DMS 273 (cell line): ENCODE data around the gene DNAJC5.
A peak's percentile ranks its signal among the peaks of the same experiment; 100 is the strongest.
"Not testable (repeated sequence)": the region's sequence is repeated elsewhere in the genome, so short reads cannot be mapped to it uniquely, and the experiment has no call there.

Experiments
- DNase-seq: peaks from one replicate; lab custom pipeline; 2025; ENCODE audit not compliant: unreplicated experiment; lab: John Stamatoyannopoulos, UW

DNAJC5 gene, protein sequence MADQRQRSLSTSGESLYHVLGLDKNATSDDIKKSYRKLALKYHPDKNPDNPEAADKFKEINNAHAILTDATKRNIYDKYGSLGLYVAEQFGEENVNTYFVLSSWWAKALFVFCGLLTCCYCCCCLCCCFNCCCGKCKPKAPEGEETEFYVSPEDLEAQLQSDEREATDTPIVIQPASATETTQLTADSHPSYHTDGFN

DNA sequence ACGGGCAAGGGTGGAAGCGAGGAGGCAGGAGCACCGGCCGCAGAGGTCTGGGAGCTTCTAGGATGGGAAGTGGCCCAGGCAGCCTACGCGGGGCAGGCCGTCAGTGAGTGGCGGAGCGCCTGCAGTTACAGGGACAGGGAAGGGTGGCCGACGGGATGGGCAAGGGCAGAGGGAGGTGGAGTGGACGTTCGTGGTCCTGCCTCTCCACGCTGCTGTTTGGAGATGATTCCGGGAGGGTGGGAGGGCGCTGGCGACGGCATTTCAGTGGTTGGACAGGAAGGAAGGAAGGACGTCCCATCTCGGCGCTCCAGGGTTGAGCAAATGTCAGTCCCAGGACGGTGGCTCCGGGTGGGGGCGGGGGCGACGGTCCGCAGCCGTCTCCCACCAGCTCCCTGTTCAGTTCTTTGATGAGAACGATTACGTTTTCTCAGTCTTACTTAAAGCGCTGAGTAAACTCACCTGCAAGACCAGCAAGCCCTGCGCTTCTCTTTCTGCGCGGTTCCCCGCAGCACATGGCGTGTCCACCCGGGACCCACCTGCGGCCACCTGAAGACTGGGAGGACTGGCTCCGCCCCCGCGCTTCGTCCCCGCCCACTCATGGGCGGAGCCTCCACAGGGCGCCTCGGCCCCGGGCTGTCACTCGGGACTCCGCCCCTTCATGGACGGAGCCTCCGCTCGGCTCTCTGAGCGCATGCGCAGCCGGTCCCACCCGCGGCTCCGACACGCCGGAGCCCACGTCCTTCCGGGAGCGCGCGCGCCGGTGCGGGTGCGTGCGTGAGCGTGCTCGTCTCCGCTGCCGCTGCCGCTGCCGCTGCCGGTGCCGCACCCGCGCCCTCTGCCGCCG lies at the start of gene DNAJC5:
Gene DNAJC5 (plus strand): TSS at position 769 of the 844 bp plus-strand sequence. CDS start 33,220 bp downstream, outside the sequence.
- DNase-seq, result peak; percentile 97

DNA sequence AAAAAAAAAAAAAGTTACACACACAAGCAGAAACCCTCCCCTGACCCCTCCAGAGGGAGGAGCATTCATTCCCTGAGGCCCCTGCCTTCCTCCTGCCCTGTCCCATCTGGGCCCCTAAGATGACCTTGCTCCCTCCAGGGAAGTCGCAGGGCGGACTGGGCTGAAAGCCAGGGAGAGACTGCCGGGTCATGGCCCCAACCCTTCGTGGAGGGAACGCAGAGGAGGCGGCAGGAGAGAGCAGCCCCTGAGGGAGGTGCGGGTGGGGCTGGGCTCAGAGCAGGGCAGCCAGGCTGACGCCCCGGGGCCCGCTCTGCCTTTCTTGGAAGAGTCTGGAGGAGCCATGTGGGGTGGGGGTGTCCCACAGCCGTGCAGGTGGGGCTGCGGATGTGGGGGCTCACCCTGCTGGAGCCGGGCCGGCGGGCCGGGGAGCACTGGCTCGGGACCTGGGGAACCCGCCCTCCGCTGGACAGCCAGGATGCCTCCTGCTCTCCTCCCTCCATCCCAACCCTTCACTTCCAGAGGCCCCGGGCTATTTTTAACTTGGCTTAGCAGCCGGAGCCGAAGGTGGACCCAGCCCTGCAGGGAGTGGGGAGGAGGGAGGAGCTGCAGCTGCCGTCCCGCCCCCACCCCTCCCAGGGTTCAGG lies 48.7 kb upstream of the DNAJC5 start:
- peak; percentile 88 for DNase-seq

DNA sequence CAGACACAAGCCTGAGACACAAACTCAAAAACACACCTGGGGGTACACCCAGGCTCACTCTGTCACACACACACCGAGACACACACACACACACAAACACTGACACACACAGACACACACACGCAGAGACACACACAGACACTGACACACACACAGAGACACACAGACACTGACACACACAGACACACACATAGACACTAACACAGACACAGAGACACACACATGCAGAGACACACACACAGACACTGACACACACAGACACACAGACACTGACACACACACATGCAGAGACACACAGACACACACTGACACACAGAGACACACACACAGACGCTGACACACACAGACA lies 48.1 kb upstream of the DNAJC5 start:
- DNase-seq, result no peak

DNA sequence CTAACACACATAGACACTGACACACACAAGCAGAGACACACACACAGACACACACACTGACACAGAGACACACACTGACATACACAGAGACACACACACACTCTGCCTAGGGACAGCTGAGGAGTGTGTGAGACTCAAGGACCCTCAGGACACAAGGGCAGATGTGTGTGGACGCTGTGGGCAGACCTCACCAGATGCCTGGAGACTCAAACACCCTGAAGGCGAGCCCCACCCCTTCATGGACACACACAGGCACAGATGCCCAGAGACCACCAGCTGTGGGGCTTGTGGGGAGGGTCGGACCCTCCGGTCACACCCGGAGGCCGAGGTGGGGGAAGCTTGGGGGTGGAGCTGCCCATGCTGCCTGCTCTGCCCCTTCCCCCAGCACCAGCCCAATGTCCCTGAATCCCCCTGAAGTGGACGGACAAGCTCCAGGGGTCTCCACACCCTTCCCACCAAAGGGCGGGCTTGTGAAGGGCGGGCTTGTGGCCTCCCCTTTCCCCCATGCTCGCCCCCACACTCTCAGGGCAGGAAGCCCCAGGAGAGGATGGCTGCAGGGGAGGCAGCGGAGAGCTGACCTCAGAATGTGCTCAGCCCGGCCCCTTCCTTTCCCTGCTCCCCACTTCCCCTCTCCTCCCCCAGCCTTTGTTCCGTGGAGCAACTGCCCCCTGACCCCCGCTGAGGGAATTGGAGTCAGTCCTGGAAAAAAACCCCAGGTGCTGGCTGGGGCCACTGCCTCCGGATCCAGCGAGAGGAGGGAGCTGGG lies 47.5 kb upstream of the DNAJC5 start:
- DNase-seq, result peak; percentile 42

- DNase-seq, result peak; percentile 35
Observed at GRCh38 chr20:63848003-63848911, 46.7 kb upstream of the DNAJC5 start.

GRCh38 chr20:63850689-63851547 lies 44.0 kb upstream of the DNAJC5 start:
- DNase-seq, result no peak

DNA sequence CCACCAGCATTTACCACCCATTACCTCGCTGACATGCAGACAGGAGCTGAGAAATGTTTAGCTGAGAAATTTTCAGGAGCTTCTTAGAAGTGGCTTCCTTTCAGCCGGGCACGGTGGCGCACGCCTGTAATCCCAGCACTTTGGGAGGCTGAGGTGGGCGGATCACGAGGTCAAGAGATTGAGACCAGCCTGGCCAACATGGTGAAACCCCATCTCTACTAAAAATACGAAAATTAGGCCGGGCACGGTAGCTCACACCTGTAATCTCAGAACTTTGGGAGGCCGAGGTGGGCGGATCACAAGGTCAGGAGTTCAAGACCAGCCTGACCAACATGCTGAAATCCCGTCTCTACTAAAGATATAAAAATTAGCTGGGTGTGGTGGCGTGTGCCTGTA lies 43.4 kb upstream of the DNAJC5 start:
- DNase-seq, result not testable (repeated sequence)

DNA sequence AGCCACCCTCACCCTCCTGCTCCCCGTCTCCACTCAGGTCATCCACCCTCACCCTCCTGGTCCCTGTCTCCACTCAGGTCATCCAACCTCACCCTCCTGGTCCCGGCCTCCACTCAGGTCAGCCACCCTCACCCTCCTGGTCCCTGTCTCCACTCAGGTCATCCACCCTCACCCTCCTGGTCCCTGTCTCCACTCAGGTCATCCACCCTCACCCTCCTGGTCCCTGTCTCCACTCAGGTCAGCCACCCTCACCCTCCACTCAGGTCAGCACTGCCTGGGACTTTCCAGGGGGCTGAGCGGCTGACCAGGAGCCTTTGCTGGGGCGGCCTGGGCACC lies 41.2 kb upstream of the DNAJC5 start:
- DNase-seq, result not testable (repeated sequence)

DNA sequence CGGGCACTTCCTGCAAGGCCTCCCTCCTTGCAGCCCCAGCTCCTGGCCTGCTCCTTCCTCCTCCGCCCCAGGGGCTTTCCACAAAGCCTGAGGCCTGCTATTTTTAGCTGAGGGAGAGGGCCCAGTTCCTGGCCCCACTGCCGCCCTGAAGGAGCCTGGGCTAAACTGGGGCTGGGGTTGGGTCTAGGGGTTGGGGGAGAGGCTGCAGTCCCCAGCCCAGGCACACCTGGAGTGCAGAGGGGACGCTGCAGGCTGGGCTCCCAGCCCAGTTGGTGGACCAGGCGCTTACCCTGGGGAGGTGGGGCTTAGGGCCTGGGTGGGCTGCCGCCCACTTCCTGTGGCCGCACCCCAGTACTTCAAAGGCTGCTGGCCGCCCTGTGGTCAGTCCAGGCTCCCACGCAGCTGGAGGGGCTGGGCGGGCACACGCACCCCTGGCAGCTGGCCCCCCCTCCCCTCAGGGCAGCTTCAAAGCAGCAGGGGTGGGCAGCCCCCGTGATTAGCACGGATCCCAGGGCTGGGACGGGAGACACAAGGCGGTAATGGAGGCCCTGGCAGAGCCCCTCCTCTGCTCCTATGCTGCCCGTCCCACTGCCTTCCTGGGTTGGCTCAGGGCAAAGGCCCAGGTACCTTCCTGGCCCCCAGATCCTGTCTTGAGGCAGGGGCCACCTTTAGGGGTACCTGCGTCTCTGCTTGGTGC lies 40.7 kb upstream of the DNAJC5 start:
- no peak for DNase-seq

GRCh38 chr20:63854766-63855362 lies 40.1 kb upstream of the DNAJC5 start:
- no peak for DNase-seq

GRCh38 chr20:63855363-63856097 lies 39.4 kb upstream of the DNAJC5 start:
- no peak for DNase-seq

GRCh38 chr20:63856098-63856511 lies 38.8 kb upstream of the DNAJC5 start:
- DNase-seq, result no peak

DNA sequence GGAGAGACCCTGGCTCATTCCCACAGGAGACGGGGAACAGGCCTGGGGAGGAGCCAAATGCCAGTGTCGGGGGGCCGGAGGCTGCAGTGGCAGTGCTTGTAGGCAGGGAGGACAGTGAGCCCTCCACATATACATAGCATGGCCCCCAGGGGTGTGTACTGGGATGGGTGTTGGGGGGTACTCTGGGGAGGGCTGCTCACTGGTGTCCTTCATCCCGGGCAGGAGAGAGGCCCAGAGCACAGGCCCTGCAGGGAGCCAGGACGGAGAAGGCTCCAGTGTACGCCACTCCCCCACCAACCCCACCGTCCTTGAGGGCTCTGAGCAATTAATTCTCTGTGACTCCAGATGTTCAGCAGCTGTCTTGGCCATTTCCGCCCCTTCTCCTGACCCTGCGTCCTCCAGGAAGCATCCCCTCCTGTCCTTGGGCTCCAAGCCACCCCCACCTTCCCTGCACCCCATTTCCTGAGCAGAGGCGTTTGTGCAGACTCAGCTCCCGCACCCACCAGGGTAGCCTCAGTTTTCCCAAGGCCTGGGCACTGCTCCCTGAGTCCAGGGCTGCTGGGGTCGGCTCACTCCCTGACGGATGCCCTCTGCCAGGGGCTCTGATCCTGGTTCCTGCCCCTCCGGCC lies 37.0 kb upstream of the DNAJC5 start:
- DNase-seq, result no peak

DNA sequence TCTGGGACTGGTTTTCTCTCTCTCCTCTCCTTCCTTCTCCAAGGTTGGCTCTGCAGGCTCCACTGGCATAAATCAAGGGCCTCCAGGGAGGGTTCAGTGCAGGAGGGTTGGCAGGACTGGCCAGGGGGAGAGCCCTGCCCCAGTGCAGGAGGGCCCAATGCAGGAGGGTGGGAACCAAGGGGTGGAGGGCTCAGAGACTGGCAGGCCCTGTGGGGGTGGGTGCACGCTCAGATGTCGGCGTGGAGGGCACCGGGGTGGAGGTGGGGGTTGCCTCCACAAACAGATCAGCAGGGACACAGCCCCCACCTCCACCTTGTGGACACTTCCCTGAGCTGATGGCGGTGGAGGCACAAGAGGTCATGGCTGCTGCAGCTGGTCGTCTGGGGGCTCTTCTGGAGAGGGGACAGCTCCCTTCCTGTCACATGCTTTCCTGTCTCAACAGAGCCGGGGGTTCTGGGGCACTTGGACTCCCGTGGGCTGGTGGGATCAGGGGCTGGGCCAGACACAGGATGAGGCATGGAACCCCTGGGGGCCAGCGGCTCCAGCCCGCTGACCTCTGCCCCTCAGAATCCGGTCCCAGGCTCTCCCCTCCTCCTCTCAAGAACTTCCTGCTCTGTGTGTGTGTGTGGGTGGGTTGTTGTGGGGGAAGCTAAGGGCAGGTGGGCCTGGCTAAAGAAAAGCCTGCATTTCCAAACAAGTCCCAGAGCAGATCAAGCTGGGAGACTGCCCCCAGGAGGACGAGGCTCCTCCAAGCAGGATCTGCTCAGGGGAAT lies 36.3 kb upstream of the DNAJC5 start:
- peak; percentile 67 for DNase-seq

DNA sequence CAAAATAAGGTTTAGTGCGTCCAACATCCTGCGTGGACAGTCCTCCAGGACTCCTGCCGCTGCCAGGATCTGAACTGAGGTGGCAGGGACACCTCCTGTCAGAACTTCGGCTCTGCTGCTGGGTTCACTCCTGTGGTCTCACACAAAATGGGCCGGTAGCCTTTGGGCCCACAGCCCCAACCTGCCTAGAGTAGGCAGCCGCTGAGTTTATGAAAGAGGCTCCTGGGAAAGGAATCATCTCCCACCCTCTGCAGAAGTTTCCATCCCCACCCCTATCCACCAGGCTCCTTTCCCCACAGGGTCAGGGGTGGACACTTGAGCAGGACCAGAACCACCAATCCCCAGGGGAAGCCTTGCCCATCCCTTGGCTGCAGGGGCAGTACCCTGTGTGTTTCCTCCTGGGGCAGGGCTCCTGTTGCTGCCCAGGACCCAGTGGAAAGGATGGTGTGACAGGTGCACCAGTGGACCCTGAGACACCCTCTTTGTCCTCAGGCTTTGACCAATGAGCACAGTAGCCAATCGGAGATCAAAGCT lies 35.7 kb upstream of the DNAJC5 start:
- no peak for DNase-seq

DNA sequence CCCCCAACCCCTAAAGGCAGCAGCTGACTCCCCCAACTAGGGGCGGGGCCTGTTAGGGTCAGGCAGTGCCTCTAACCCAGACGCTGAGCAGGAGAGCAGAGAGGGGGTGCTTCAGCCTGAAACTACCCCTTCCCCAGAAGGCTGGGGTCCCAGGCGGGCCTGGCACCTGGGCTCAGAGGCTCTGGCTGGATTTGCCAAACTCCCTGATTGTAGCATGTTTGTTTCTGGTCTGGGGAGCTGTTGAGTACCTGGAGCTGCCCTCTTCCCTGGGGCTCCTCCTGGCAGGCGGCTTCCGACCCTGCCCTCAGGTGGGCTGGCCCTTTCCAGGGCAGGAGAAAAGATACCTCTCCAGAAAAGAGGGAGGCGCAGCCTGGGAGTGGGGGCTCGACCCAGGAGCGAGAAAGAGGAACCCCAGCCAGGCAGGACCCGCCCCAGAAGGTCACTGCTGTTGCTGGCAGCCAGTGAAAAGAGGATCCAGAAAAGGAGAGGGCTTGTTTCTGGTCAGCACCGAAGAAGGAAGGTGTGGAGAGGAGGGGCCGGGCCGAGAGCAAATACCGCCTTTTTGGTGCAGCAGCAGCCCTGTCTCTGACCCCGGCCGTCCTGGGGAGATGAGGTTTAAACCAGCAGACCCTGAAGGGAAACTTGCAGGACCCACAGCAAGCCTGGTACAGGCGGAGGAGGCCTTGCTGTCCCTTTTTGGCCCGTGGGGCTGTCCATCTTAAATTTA lies 34.4 kb upstream of the DNAJC5 start:
- no peak for DNase-seq
